Measurements from ENCODE around the gene TIMP4. TPM values are rescaled to one million over a fixed set of nuclear protein-coding genes. Genes with fewer than 3 reads are reported as not detected.

Gene TIMP4
- total RNA-seq, 1 donor, result 12.3 TPM

- TF ChIP-seq CTCF (IDR thresholded peaks at IDR 0.05; ENCODE audit: insufficient read depth, low read length), result peak; percentile 91
- peak; percentile 67 for DNase-seq (ENCODE audit: low read depth)
- H3K4me3 ChIP-seq (ENCODE audit: low read depth, low read length), result no peak overlapping the region
Observed at GRCh38 chr3:12175844-12176453, 17.2 kb upstream of the TIMP4 start.

- no peak overlapping the region for H3K4me3 ChIP-seq (ENCODE audit: low read depth, low read length)
- no peak for TF ChIP-seq CTCF (IDR thresholded peaks at IDR 0.05; ENCODE audit: insufficient read depth, low read length)
- peak; percentile 56 for DNase-seq (ENCODE audit: low read depth)
Observed at GRCh38 chr3:12175137-12175593, 16.5 kb upstream of the TIMP4 start.

- no peak overlapping the region for H3K4me3 ChIP-seq (ENCODE audit: low read depth, low read length)
- no peak for TF ChIP-seq CTCF (IDR thresholded peaks at IDR 0.05; ENCODE audit: insufficient read depth, low read length)
- DNase-seq (ENCODE audit: low read depth), result peak; percentile 38
Observed at GRCh38 chr3:12170207-12170606, 11.5 kb upstream of the TIMP4 start.

- no peak for DNase-seq (ENCODE audit: low read depth)
- H3K4me3 ChIP-seq (ENCODE audit: low read depth, low read length), result no peak overlapping the region
- TF ChIP-seq CTCF (IDR thresholded peaks at IDR 0.05; ENCODE audit: insufficient read depth, low read length), result no peak
Observed at GRCh38 chr3:12165909-12166308, 7.2 kb upstream of the TIMP4 start.

GRCh38 chr3:12159227-12159601, 502 bp upstream of the TIMP4 start:
- TF ChIP-seq CTCF (IDR thresholded peaks at IDR 0.05; ENCODE audit: insufficient read depth, low read length), result no peak
- no peak overlapping the region for H3K4me3 ChIP-seq (ENCODE audit: low read depth, low read length)
- no peak for DNase-seq (ENCODE audit: low read depth)

- H3K4me3 ChIP-seq (ENCODE audit: low read depth, low read length), result no peak overlapping the region
- DNase-seq (ENCODE audit: low read depth), result no peak
- no peak for TF ChIP-seq CTCF (IDR thresholded peaks at IDR 0.05; ENCODE audit: insufficient read depth, low read length)
Observed at GRCh38 chr3:12157026-12157425, 1.7 kb downstream of the TIMP4 start.

GRCh38 chr3:12155828-12156227, 2.9 kb downstream of the TIMP4 start:
- DNase-seq (ENCODE audit: low read depth), result peak; percentile 84
- no peak for TF ChIP-seq CTCF (IDR thresholded peaks at IDR 0.05; ENCODE audit: insufficient read depth, low read length)

More at GRCh38 chr3:12155828-12156227, 2.9 kb downstream of the TIMP4 start:
- no peak overlapping the region for H3K4me3 ChIP-seq (ENCODE audit: low read depth, low read length)

Measured in fibroblast of the aortic adventitia (primary cell).